AG10803 (cell line): Measurements from ENCODE around the gene ROBO1.
A peak's percentile ranks its signal among the peaks of the same experiment; 100 is the strongest.

ENCODE experiments used
- DNase-seq: peaks from one replicate; pipeline ENCODE4 v3.0.0; 2010; ENCODE audit warnings: low read depth
- H3K4me3 ChIP-seq: 2 replicates; pipeline ENCODE4 v1.5.1; 2011; ENCODE audit warnings: mild to moderate bottlenecking, low read length, control low read depth
- TF ChIP-seq, protein P1 (sequence below): conservative IDR thresholded peaks from 2 replicates; pipeline ENCODE4 v1.5.1; 2011; ENCODE audit warnings: mild to moderate bottlenecking, low read length, control low read depth, inconsistent platforms

The ROBO1 gene

DNA sequence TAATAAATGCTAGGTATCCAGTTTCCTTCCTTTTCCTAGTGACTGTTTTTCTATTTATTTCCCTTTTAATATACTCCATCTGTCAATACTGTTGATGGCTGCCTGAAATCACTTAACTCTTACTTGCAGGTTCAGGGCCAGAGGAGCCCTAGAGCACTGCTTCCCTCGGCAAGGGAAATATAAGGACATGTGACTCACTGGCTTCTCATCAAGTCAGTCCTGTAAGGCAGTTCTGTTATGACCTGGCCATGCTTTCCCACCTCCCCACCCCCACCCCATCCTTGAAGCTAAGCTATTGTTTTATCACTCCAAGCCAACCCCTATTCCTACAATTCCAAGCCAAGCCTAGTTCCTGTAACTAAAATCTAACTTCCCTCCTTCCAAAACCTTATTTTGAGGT is 800.7 kb downstream of the ROBO1 start:
- TF ChIP-seq, protein P1, sequence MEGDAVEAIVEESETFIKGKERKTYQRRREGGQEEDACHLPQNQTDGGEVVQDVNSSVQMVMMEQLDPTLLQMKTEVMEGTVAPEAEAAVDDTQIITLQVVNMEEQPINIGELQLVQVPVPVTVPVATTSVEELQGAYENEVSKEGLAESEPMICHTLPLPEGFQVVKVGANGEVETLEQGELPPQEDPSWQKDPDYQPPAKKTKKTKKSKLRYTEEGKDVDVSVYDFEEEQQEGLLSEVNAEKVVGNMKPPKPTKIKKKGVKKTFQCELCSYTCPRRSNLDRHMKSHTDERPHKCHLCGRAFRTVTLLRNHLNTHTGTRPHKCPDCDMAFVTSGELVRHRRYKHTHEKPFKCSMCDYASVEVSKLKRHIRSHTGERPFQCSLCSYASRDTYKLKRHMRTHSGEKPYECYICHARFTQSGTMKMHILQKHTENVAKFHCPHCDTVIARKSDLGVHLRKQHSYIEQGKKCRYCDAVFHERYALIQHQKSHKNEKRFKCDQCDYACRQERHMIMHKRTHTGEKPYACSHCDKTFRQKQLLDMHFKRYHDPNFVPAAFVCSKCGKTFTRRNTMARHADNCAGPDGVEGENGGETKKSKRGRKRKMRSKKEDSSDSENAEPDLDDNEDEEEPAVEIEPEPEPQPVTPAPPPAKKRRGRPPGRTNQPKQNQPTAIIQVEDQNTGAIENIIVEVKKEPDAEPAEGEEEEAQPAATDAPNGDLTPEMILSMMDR: no peak

DNA sequence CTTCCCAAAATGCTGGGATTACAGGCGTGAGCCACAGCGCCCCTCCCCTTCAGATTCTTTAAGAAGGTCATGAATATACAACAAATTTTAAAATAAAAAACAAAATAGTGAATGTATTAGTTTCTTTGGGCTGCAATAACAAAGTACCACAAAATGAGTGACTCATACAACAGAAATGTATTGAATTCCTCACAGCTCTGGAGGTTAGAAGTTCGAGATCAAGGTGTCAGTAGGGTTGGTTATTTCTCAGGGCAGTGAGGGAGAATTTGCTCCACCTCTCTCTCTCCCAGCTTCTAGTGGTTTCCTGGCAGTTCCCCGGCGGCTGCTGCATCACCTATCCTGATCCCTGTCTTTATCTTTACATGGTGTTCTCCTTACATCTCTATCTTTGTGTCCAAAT is 804.0 kb downstream of the ROBO1 start:
- DNase-seq: no peak
- TF ChIP-seq, protein P1: no peak
- H3K4me3 ChIP-seq: no peak overlapping the region

More for the DNA sequence above, 800.7 kb downstream of the ROBO1 start:
- H3K4me3 ChIP-seq: no peak overlapping the region
- DNase-seq: no peak

DNA sequence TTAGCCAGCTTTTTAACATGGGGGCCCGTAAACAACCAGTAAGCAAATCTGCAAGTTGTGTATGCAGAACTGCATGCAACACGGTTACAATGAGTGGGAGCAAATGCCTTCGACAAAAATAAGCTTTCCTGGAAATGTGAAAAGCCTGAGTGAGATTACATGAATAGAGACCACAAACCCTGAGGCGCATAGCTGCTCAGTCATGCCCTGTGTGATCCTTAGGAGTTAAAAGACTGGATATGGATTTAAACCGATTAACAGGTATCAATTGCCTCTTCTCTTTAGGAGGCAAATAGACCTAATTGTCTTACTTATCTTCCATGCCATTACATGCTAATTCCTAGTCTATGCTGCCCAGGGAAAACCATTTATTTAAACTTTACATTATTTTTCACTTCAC is 810.3 kb downstream of the ROBO1 start:
- DNase-seq: no peak
- TF ChIP-seq, protein P1: no peak
- no peak overlapping the region for H3K4me3 ChIP-seq

DNA sequence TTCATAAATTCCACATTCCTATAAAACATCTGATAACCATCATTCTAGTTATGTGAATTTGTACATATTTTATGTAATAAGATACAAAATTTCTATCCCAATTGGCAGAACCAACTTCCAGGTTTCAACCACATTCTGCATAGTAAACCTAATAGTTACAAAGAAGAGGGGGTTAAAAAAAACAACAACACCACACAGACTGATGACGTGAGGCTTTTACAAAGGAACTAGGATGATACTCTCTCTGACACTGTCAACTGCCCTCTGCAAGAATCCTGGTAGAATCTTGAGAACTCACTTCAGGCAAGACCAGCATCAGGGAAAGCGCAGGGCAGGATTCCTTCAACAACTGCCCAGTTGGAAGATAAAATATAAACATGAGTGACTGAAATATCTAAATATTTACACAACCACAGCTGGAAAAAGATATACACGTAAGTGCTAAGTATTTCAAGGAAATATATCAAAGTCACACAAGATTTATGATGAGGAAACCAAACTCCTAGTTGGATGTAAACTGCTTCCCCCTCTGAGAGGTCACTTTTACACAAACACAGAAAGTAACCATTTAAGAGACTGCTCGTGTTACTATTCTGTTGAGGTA is 816.4 kb downstream of the ROBO1 start:
- TF ChIP-seq, protein P1: no peak
- H3K4me3 ChIP-seq: no peak overlapping the region
- DNase-seq: no peak

DNA sequence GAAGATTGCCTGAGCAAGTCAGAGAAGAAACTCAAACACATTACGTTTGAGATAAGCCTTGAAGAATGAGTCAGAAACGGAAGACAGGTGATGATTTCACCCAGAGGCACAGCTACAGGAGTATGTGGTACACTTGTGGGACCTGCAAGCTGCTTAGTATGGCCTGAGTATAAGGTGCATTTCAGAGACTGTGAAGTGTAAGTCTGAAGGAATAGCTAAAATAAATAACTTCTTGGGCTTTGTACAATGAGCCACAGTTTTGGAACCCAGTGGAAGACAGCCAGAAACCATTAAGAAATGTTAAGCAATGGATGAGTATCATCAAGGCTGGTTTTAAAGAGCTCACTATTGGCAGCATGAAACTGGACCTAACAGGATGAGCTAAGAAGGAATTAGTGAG is 826.2 kb downstream of the ROBO1 start:
- peak; percentile 93 for DNase-seq
- TF ChIP-seq, protein P1: no peak
- no peak overlapping the region for H3K4me3 ChIP-seq

DNA sequence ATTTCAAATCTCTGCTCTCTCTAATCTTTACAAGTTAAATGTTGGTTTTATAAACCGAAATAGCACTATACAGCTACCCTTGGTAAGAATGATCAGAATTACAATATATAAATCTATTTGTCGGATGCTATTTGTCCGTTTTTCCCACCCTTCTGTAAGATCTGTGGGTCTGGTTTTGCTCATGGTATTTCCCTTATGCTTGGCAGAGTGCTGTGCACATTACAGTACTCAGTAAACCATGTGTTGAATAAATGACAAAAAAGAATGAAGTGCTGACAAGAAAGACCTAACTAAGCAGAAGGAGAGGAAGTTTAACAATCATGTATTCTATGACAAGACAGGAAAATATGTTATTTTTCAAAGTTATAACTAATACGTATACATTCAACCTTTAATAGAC is 827.2 kb downstream of the ROBO1 start:
- DNase-seq: peak; percentile 15
- TF ChIP-seq, protein P1: no peak
- no peak overlapping the region for H3K4me3 ChIP-seq

DNA sequence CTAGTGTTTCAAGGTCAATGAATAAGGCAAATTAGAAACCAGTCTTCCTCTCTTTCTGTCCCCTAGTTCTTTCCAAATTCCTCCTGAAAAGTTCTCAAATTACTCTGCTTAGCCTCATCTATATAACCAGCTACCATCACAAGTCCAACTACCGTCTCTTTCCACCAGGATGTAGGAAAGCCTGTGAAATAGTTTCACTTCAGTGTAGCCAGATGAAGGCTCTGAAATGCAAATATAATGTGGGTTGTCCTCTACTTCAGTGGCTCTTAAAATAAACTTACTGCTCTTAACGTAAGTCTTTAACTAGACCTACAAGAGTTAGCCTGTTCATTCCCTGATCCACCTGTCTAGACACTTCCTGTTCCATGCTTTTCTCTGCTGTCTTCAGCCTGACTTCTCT is 827.7 kb downstream of the ROBO1 start:
- DNase-seq: no peak
- TF ChIP-seq, protein P1: no peak
- no peak overlapping the region for H3K4me3 ChIP-seq
